SIG-M5 treated with dmso at 0.1 percent for 504 hours (cell line): ENCODE measurements around the gene RPL10.

Source experiments
- DNase-seq: peaks from one replicate; lab custom pipeline; 2025; ENCODE audit not compliant: unreplicated experiment; lab: John Stamatoyannopoulos, UW

The RPL10 gene

DNA sequence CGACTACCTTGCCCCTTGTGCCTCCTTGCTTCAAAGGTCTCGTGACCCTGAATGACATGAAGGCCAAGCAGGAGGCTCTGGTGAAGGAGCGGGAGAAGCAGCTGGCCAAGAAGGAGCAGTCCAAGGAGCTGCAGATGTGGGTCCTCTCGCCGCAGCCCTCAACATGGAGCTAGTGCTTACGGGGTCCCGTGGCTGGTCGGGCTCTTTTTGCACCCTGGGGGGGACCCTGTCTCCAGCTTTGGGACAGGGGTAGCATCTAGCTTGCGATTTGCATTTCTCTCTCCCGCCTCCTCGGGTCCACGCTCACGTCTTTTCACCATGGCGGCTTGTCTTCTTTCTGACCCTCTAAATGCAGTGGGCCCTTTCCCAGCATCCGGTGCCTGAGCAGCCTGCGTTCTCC, 47.6 kb downstream of the RPL10 start:
- DNase-seq: no peak

DNA sequence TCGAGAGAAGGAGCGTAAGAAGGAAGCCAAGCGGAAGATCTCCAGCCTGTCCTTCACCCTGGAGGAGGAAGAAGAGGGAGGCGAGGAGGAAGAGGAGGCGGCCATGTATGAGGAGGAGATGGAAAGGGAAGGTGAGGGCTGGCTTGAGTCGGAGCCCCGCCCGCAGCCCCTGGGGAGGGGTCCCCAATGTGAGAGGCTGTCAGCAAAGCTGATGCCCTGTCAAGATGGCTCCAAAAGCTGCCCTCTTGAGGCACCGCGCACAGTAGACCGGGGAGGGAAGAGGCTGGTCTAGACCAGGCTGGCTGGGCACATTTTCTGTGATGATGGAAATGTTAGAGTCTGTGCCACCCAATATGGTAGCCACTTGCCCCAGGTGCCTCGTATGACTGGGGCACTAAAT, 48.3 kb downstream of the RPL10 start:
- no peak for DNase-seq

- no peak for DNase-seq
These were observed 50.3 kb downstream of the RPL10 start for GRCh38 chrX:154448484-154448883.

DNA sequence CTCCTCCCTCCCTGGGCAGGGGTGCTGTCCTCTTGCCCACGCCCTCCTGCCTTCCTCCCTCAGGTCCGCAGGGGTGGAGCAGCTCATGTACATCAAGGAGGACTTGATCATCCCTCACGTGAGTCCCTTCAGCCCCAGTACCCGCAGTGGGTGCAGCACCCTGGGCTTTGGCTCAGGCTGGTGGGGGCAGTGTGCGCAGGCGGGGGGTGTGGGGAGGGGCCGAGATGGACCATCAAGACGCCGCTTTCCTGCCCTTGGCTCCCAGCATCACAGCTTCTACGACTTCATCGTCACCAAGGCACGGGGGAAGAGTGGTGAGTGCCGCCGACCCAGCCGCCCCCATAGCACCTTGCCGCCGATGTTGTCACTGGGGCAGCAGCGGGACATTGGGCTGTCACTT, 51.4 kb downstream of the RPL10 start:
- no peak for DNase-seq

GRCh38 chrX:154450312-154450711, 52.1 kb downstream of the RPL10 start:
- DNase-seq: no peak
